DOHH2 (cell line): ENCODE measurements around the gene OLFML1.

Experiments used
- H3F3A ChIP-seq: fragments of 200-600 bp; sonication (generic), shearing (Covaris generic); 2 replicates; pipeline ENCODE4 v1.6.0; 2016; ENCODE audit warnings: antibody characterized with exemption, mild to moderate bottlenecking; ENCODE audit not compliant: control insufficient read depth, insufficient read depth
- H3K27ac ChIP-seq: fragments of 200-600 bp; sonication (generic); 2 replicates; pipeline ENCODE4 v1.5.1; 2014; ENCODE audit warnings: low read depth, mild to moderate bottlenecking, low read length, moderate library complexity
- H3K27me3 ChIP-seq: fragments of 200-600 bp; sonication (generic); 2 replicates; pipeline ENCODE4 v1.6.1; 2014; ENCODE audit warnings: mild to moderate bottlenecking, low read length, mixed read lengths; ENCODE audit not compliant: control insufficient read depth
- H3K36me3 ChIP-seq: fragments of 200-600 bp; sonication (generic); 2 replicates; pipeline ENCODE4 v1.6.1; 2014; ENCODE audit warnings: mild to moderate bottlenecking, low read length, moderate library complexity, mixed read lengths; ENCODE audit not compliant: control insufficient read depth
- H3K4me1 ChIP-seq: fragments of 200-600 bp; sonication (generic); 2 replicates; pipeline ENCODE4 v1.6.1; 2014; ENCODE audit warnings: mild to moderate bottlenecking, low read length, mixed read lengths; ENCODE audit not compliant: control insufficient read depth
- H3K4me2 ChIP-seq: fragments of 200-600 bp; sonication (generic); 2 replicates; pipeline ENCODE4 v1.6.0; 2014; ENCODE audit warnings: mild to moderate bottlenecking, low read length, moderate library complexity
- H3K4me3 ChIP-seq: fragments of 200-600 bp; sonication (generic); 2 replicates; pipeline ENCODE4 v1.5.1; 2014; ENCODE audit warnings: mild to moderate bottlenecking, low read length, mixed read lengths
- H3K79me2 ChIP-seq: fragments of 200-600 bp; sonication (generic); 2 replicates; pipeline ENCODE4 v1.6.1; 2014; ENCODE audit warnings: mild to moderate bottlenecking, low read length, mixed read lengths; ENCODE audit not compliant: control insufficient read depth
- H3K9me2 ChIP-seq: fragments of 200-600 bp; sonication (generic); replicated peaks from 2 replicates; pipeline ENCODE4 v1.6.1; 2014; ENCODE audit warnings: mild to moderate bottlenecking, low read length, mixed read lengths; ENCODE audit not compliant: control insufficient read depth
- H3K9me3 ChIP-seq: fragments of 200-600 bp; sonication (generic); 2 replicates; pipeline ENCODE4 v1.6.1; 2014; ENCODE audit warnings: antibody characterized with exemption, low read length, mixed read lengths; ENCODE audit not compliant: control insufficient read depth, insufficient read depth
- H4K20me1 ChIP-seq: fragments of 200-600 bp; sonication (generic); 2 replicates; pipeline ENCODE4 v1.6.0; 2014; ENCODE audit warnings: low read depth, mild to moderate bottlenecking, antibody characterized with exemption, low read length, moderate library complexity; ENCODE audit not compliant: control insufficient read depth, insufficient read depth
- EZH2phosphoT487 ChIP-seq: fragments of 200-600 bp; sonication (generic); IDR thresholded peaks from 2 replicates; pipeline ENCODE4 v1.6.1; 2017; ENCODE audit warnings: borderline replicate concordance, mild to moderate bottlenecking, antibody characterized with exemption, low read length, moderate library complexity, mixed read lengths
- TF ChIP-seq, protein P1 (sequence below): fragments of 200-600 bp; sonication (generic); IDR thresholded peaks from one replicate; pipeline ENCODE4 v1.5.1; 2014; ENCODE audit warnings: antibody characterized with exemption, mild to moderate bottlenecking, low read depth, low read length; ENCODE audit not compliant: poor library complexity, severe bottlenecking

The OLFML1 gene

DNA sequence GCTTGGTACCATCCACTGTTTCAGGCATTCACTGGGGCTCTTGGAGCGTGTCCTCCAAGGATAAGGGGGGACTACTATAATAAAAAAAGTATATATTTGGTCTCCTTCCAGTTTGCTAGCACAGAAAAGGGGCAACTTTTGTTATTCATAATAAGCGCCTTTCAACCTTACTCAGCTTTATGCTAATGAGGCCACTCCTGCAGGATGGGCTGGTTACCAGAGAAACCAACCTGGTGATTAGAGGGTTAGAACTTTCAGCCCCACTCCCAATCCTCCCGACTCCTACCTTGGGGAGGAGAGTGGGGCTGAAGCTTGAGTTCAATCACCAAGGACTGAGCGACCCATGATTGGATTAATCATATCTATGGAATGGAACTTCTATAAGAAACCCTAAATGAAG is 60.3 kb downstream of the OLFML1 start:
- Histone ChIP-seq H3K9me3 (no peaks in the 10 kb centered on the region), H3K27ac (no peak overlapping the region), H3K9me2 (no peaks in the 10 kb centered on the region), H3F3A (no peaks in the 10 kb centered on the region), H3K79me2 (peaks cover 4% of the 10 kb centered on the region; the same call in 1 of the 2 replicates), H3K4me1 (no peaks in the 10 kb centered on the region), H3K27me3 (no peaks in the 10 kb centered on the region), H3K36me3 (peaks cover 5% of the 10 kb centered on the region; the same call in 1 of the 2 replicates), H3K4me2 (no peak overlapping the region), H4K20me1 (no peaks in the 10 kb centered on the region), H3K4me3 (no peak overlapping the region)
- TF ChIP-seq, protein P1, sequence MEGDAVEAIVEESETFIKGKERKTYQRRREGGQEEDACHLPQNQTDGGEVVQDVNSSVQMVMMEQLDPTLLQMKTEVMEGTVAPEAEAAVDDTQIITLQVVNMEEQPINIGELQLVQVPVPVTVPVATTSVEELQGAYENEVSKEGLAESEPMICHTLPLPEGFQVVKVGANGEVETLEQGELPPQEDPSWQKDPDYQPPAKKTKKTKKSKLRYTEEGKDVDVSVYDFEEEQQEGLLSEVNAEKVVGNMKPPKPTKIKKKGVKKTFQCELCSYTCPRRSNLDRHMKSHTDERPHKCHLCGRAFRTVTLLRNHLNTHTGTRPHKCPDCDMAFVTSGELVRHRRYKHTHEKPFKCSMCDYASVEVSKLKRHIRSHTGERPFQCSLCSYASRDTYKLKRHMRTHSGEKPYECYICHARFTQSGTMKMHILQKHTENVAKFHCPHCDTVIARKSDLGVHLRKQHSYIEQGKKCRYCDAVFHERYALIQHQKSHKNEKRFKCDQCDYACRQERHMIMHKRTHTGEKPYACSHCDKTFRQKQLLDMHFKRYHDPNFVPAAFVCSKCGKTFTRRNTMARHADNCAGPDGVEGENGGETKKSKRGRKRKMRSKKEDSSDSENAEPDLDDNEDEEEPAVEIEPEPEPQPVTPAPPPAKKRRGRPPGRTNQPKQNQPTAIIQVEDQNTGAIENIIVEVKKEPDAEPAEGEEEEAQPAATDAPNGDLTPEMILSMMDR = no peak
- TF ChIP-seq EZH2phosphoT487 = no peak

DNA sequence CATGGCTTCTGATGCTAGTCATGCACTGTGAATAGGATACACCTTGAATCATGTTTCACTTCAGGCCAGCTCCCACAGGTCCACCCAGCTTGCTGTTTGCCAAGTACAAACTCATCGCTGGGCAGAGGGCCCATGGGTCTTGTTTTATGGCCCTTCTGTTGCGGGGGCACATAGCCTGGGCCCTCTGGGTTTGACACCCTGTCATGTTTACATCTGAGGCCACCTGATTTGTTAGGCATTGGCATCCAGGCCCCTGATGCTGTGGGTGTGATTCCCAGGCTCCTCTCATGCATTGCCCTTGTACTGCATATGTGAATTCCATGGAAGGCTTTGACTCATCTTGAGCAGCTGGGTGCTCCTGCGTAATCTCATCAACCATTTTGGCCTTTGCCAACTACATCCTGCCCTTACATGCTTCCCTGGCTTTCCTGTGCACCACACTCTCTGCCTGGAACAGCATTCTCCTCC is 61.1 kb downstream of the OLFML1 start:
- no peaks in the 10 kb centered on the region for H3K9me3 ChIP-seq
- peaks cover 5% of the 10 kb centered on the region; the same call in 1 of the 2 replicates for H3K36me3 ChIP-seq
- H3K27me3 ChIP-seq = no peaks in the 10 kb centered on the region
- no peaks in the 10 kb centered on the region for H3F3A ChIP-seq
- no peaks in the 10 kb centered on the region for H3K79me2 ChIP-seq
- H3K9me2 ChIP-seq = no peaks in the 10 kb centered on the region
- H3K4me1 ChIP-seq = no peaks in the 10 kb centered on the region
- no peaks in the 10 kb centered on the region for H4K20me1 ChIP-seq
- no peak overlapping the region for H3K4me2 ChIP-seq
- TF ChIP-seq, protein P1 = no peak
- TF ChIP-seq EZH2phosphoT487 = no peak
- no peak overlapping the region for H3K27ac ChIP-seq
- no peak overlapping the region for H3K4me3 ChIP-seq

DNA sequence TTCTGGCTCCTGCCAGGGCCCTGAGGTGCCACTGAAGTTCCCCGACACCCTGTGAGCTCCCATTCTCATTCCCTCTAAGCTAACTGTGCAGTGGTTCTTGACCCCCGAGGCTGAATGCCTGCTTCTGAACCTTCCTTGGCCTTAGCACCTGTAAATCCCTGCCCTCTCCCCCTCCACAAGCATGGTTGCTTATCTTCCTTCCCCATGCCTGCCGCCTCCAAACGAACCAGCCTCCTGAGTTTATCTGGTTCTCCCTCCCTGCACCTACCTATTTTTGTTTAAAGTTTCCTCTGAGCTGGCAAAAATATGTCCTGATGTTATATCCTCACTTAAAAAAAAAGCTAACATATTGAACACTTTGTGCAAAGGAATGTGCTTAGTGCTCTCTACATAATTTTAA is 62.4 kb downstream of the OLFML1 start:
- peaks cover 5% of the 10 kb centered on the region; the same call in 1 of the 2 replicates for H3K36me3 ChIP-seq
- TF ChIP-seq EZH2phosphoT487 = no peak
- TF ChIP-seq, protein P1 = no peak
- no peaks in the 10 kb centered on the region for H3K4me1 ChIP-seq
- no peaks in the 10 kb centered on the region for H3F3A ChIP-seq
- no peaks in the 10 kb centered on the region for H3K9me2 ChIP-seq
- no peak overlapping the region for H3K27ac ChIP-seq
- no peaks in the 10 kb centered on the region for H4K20me1 ChIP-seq
- H3K4me3 ChIP-seq = no peak overlapping the region
- no peaks in the 10 kb centered on the region for H3K79me2 ChIP-seq
- H3K4me2 ChIP-seq = no peak overlapping the region
- no peaks in the 10 kb centered on the region for H3K27me3 ChIP-seq
- H3K9me3 ChIP-seq = no peaks in the 10 kb centered on the region
